HG03442 (cell line): Measurements from ENCODE around the gene ZNF148.
"Not testable (repeated sequence)": the region's sequence is repeated elsewhere in the genome, so short reads cannot be mapped to it uniquely, and the experiment has no call there.

Experiments used
- ATAC-seq: cut with Tn5 transposase; IDR thresholded peaks from one replicate; pipeline ENCODE4 v1.9.1; 2021; ENCODE audit warnings: mild to moderate bottlenecking, moderate library complexity; ENCODE audit not compliant: unreplicated experiment

Gene ZNF148, protein sequence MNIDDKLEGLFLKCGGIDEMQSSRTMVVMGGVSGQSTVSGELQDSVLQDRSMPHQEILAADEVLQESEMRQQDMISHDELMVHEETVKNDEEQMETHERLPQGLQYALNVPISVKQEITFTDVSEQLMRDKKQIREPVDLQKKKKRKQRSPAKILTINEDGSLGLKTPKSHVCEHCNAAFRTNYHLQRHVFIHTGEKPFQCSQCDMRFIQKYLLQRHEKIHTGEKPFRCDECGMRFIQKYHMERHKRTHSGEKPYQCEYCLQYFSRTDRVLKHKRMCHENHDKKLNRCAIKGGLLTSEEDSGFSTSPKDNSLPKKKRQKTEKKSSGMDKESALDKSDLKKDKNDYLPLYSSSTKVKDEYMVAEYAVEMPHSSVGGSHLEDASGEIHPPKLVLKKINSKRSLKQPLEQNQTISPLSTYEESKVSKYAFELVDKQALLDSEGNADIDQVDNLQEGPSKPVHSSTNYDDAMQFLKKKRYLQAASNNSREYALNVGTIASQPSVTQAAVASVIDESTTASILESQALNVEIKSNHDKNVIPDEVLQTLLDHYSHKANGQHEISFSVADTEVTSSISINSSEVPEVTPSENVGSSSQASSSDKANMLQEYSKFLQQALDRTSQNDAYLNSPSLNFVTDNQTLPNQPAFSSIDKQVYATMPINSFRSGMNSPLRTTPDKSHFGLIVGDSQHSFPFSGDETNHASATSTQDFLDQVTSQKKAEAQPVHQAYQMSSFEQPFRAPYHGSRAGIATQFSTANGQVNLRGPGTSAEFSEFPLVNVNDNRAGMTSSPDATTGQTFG

GRCh38 chr3:125374996-125375941 lies at the start of gene ZNF148:
ZNF148 (minus strand) TSS chr3:125375325; CDS start chr3:125313640, 61,685 bp downstream.
- peak; percentile 76 for ATAC-seq

GRCh38 chr3:125418306-125418705 lies 43.2 kb upstream of the ZNF148 start:
- no peak for ATAC-seq

GRCh38 chr3:125416235-125416634 lies 41.1 kb upstream of the ZNF148 start:
- ATAC-seq: no peak

- ATAC-seq: no peak
Measured at GRCh38 chr3:125414669-125415068, 39.5 kb upstream of the ZNF148 start.

- no peak for ATAC-seq
Measured at GRCh38 chr3:125410922-125411321, 35.8 kb upstream of the ZNF148 start.

DNA sequence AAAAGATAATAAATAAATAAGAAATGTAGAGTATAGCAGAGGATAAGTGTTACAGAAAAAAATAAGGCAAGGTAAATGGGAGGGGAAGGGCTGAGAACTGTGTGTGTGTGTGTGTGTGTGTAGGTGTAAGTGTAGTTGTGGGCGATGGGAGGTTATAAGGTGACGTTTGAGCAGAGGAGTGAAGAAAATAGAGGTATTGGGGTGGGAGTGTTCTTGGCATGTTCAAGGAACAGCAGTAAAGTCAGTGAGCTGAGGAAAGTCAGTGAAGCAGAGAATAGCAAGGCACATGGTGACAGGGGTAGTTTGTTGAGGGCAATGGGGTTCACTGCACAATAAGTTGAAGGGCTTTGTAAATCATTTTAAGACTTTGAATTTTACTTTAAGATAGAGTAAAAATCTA lies 30.9 kb upstream of the ZNF148 start:
- no peak for ATAC-seq

- ATAC-seq: not testable (repeated sequence)
Measured at GRCh38 chr3:125405515-125405914, 30.4 kb upstream of the ZNF148 start.

- ATAC-seq: no peak
Measured at GRCh38 chr3:125403789-125404188, 28.7 kb upstream of the ZNF148 start.

- ATAC-seq: no peak
Measured at GRCh38 chr3:125402639-125403038, 27.5 kb upstream of the ZNF148 start.

DNA sequence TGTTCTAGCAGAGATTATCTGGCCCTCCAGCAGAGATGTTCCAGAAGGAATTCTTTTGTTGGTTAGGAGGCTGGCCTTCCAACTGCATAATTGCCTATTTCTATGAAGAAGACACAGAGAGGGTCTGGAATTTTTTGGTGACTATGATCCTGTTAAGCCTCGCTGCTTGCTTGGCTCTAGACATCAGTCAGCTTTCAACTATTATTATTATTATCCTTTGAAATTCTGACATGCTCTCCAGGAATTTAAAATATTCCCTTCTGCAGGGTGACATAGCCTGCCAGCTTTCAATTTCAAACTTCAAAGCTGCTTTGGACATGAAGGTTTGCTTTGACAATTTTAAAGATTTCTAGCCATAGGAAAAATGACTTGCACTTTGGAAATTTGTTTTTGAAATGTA lies 26.3 kb upstream of the ZNF148 start:
- no peak for ATAC-seq

GRCh38 chr3:125398952-125399351 lies 23.8 kb upstream of the ZNF148 start:
- no peak for ATAC-seq

DNA sequence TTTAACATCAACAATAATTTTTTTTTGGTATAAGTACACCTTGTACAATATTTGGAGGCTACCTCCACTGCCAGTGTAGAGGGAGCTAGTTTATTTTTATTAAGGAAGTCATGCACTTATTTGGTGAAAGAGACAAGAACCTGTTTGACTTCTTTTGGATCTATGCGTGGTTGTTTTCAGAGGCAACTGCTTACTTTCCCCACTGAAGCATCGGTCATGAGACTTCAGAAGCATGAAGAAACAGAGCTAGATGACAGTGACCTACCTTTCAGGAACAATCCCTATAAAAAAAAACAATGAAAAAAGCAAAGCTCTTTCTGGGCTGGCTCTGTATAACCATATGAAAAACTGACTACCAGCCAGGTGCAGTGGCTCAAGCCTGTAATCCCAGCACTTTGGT lies 20.0 kb upstream of the ZNF148 start:
- no peak for ATAC-seq

- no peak for ATAC-seq
Measured at GRCh38 chr3:125394406-125394805, 19.3 kb upstream of the ZNF148 start.

GRCh38 chr3:125389282-125389681 lies 14.2 kb upstream of the ZNF148 start:
- ATAC-seq: no peak

DNA sequence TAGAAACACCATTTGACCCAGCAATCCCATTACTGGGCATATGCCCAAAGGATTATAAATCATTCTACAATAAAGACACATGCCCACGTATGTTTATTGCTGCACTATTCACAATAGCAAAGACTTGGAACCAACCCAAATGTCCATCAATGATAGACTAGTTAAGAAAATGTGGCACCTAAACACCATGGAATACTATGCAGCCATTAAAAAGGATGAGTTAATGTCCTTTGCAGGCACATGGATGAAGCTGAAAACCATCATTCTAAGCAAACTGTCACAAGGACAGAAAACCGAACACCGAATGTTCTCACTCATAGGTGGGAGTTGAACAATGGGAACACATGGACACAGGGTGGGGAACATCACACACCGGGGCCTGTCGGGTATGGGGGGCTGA lies 13.2 kb upstream of the ZNF148 start:
- not testable (repeated sequence) for ATAC-seq

DNA sequence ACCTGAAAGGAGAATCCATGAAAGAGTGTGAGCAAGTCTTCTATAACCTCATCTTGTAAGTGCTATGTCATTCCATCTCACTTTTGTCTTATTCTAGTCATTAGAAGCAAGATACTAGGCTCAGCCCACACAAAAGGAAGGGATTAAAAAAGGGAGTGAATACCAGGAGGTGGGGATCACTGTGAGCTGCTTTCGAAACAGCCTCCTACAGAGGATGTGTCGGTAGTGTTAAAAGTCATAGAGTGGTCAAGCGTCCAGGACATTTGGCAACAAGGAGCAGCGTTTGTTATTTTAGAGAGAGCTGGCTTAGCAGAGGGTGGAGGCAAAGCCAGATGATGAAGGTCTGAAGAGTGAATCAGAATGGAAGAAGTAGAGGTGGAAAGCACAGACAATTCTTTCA lies 11.7 kb upstream of the ZNF148 start:
- ATAC-seq: no peak

DNA sequence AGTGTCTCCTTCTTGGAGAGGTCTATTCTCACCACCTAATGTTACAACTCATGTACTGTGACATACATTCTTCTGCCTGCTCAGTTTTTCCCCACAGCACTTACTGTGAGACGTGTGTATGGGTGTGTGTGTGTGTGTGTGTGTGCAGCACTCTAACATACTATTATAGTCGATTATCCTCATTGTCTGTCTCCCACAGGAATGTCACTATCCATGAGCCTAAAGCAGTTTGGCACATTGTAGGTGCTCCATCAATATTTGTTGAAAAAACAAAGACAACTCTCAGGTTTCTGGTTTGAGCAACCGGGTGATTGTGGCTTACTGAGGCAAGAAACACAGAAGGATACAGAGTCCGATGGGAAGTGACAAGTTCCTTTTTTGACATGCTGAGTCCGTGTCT lies 8.6 kb upstream of the ZNF148 start:
- ATAC-seq: no peak

DNA sequence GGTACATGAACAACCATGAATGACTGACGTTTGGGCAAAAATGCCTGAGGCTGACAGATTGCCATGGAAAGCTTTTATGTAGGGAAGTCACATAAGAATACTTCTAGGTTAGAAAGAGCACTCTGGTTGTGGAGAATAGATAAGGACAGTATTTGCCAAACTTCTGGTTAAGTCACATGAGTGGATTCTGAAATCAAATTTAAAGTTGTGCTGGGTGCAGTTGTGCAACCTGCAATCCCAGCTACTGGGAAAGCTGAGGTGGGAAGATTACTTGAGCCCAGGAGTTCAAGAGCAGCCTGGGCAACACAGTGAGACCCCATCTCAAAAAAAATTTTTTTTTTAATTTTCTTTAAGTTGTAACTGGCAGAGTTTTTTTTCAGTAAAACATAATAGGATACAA lies 7.2 kb upstream of the ZNF148 start:
- no peak for ATAC-seq

- no peak for ATAC-seq
Measured at GRCh38 chr3:125381743-125382142, 6.6 kb upstream of the ZNF148 start.

DNA sequence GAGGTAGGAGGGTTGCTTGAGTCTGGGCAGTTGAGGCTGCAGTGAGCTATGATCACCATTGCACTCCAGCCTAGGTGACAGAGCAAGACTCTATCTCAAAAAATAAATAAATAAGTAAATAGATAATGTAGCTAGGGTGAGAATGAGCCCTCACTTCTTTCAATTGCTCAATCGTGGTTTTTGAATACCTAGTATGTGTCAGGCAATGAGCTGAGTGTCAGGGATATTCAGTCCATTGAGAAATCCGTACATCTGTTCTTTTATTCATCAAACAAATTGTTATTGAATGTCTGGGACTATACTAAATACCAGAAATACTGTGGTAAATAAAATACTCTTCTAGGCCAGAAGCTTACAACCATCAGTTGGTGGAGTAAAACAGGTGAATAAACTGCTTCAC lies 6.2 kb upstream of the ZNF148 start:
- no peak for ATAC-seq

- ATAC-seq: no peak
Measured at GRCh38 chr3:125379483-125379882, 4.4 kb upstream of the ZNF148 start.
